Measurements from ENCODE around the gene BTBD16.

BTBD16 gene

DNA sequence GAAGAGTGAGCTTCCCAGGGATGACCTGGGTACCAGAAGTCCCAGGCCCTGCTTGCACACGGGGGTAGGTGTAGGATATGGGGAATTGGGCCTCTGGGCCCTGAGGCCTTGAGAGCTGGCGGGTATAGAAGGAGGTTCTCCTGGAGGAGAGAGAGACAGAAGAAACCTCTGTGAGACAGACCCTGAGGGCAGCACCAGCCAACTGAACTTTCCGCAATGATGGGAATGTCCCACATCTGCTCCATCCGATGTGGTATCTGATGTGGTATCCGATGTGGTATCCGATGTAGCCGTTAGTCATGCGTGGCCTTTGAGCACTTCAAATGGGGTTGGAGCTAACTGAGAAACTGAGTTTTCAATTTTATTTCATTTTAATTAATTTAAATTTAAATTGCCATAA, 72.8 kb downstream of the BTBD16 start:
- no peak for DNase-seq (ENCODE audit: low spot score)

DNA sequence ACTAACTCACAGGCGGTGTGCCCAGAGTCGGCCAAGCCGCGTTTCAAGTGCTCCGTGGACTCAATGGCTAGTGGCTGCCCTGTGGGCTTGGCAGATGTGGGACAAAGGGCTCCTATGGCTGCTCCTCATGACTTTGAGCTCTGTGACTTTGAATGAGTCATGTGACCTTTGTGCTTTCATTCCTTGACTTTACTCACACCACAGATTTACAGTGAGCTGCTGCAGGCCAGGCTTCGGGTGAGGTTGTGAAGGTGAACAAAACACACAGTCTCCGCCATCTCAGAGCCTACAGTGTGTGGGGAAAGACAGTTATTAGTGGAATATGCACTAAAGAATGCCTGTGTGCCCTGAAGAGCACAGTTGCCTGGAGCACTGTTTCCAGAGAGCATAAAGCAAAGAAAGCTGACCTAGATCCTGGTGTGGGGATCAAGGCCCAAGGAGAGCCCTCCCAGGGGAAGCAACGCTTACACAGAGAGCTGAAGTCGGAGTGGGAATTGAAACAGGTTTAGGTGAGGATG, 73.7 kb downstream of the BTBD16 start:
- DNase-seq (ENCODE audit: low spot score): no peak

DNA sequence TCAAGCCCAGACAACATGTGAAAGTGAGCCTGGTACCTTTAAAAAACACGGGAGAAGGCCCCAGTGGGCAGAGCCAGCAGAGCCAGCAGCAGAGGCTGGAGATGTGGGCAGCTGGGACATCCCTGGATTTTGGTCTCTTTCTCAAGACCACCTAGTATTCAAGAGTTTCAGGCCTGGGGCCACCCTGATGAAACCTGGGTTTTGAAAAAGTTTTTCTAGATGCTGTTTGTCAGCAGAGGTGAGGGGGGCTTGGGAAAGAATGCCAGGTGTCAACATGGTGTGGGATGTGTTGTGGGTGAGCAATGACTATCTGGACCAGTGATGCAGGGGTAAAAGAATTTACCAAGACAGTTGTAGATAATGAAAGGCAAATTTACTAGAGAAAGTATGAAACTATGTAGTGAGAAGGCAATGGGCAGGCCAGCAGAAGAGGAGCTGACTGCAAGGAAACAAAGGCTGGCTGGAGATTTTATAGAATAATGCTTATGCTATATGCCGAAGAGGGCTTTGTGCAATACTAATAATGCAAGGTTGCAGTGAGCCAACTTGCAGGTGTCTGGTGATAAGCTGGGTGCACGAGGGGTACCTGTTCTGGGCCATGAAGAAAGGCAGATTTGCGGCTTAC, 75.3 kb downstream of the BTBD16 start:
- no peak for DNase-seq (ENCODE audit: low spot score)

DNA sequence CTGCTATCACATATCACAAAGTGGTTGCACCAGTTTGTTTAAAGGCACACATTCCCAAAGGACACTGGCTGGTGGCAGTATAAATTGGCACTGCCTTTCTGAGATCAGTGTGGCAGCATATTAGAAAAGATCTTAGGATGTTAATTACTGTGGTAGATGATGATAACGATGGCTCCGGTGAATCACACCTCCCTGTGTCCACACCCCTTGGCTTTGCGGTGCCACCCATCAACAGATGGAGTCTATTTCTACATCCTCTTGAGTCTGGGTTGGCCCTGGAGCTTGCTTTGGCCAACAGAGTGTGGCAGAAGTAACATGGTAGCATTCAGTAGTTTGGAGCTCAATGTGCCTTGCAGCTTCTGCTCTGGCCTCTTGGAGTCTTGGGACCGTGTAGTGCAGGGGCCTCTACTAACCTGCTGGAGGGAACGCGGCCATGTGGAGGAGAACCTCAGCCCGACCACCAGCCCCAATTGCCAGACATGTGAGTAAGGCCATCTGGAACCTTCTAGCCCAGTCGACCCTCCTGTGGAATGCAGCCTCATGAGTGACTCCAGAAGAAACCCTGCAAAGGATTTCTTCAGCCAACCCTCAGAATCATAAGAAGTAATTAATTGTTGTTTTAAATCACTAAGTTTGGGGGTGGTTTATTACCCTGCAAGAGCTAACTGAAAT, 76.2 kb downstream of the BTBD16 start:
- DNase-seq (ENCODE audit: low spot score): no peak

DNA sequence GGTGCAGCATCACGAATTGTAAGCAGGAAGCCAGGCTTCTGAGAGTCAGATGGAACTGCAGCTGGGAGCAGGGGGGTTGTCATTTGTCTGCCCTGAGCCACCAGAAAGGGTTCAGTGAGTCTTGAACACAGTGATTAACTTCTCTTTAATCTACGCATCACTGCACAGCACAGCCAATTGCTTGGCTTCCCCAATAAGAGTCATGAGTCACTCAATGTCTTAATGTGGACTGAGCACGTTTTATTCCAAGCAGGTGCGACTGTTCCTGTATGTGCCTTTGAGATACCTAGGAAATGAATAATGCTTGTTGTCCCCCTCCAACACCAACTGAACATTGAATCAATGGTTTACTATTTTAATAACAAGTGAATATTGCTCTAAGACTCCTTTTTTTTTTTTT, 77.4 kb downstream of the BTBD16 start:
- DNase-seq (ENCODE audit: low spot score): no peak

DNA sequence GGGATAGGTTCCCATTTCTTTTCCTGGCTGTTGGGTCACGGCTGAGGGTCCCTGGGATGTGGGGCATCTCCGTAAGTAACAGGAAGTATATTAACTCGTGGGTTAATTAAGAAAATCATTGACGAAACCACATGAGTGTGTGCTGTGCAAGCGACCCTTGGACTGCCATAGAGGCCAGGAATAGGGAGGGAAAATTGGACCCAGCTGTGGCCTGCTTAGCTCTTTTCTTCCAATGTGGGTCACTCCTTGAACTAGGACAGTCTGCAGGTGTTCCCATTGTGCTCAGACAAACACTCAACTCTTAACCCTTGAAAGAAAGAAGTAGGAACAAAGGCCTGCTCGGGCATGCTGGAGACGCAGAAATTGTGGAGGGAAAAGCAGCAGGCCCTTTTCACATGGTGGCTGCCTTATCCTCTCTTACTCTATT, 77.9 kb downstream of the BTBD16 start:
- no peak for DNase-seq (ENCODE audit: low spot score)

DNA sequence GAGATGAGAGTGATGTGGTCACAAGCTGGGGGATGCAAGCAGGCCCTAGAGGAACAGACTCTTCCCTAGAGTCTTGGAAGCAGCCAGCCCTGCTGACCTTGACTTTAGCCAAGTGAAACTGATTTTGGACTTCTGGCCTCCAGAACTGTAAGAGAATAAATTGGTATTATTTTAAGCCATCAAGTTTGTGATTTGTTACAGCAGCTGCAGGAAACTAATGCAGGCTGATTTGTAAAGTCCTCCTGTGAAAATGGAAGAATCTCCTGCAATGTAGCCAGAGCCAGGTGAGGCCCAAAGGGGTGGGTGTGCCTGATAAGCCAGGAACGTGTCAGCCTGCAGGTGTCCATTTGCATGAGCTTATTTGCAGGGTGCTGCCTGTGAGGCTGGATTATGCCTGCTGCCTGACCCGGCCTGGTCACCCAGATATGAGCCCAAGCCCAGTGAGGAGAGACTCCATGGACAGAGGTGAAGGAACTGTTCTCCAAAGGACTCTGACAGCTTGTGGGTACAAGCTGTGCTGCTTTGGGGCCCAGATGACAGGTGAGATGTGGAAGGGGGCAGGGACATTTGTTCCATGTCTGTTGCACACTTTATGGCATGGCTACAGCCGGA, 78.8 kb downstream of the BTBD16 start:
- DNase-seq (ENCODE audit: low spot score): no peak

DNA sequence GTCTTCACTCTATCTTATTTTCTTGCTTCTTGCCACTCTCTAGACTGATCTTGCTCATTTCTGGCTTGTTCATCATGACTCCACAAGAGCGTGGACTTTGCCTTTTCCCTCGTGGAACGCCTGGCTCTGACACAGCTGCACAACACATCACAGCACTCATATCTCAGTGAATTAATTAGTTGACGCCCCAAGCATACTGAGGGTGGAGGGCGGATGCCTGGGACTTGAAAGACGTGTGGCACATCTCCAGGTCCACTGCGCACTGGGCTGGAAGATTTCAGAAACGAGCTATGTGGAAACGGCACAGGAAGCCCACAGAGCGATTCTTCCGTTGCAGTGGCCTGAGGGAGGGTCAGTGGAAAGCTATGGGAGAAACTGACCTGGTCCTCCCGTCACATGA, 79.8 kb downstream of the BTBD16 start:
- DNase-seq (ENCODE audit: low spot score): no peak

DNA sequence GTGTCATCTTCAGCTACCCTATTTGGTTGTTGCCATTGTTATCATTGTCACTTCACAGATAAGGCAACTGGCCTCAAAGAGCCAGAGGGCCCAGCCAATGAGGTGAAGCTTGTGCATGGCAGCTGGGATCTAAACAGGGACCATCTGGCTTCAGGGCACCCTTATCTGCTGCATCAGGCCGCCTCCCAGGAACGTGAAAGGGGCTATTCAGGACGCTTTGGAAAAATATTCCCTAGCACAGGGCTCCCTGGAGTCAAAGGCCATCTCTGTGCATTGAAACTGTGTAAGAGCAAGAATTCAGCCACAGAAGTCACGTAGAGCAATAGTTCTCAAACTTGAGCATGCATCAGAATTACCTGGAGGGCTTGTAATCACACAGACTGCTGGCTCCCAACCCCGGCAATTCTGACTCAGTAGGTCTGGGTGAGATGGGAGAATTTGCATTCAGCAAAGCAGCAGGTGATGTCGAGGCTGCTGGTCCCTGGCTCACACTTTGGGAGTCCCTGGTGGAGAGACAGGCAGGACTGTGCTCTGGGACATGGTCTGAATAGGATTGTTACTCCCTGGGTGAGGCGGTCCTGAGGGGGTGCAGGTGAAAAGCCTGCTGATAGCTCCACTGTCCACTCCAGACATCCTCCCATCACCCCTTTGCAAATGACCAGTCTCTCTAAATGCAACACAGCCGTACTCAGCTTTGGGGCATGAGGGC, 81.9 kb downstream of the BTBD16 start:
- no peak for DNase-seq (ENCODE audit: low spot score)

DNA sequence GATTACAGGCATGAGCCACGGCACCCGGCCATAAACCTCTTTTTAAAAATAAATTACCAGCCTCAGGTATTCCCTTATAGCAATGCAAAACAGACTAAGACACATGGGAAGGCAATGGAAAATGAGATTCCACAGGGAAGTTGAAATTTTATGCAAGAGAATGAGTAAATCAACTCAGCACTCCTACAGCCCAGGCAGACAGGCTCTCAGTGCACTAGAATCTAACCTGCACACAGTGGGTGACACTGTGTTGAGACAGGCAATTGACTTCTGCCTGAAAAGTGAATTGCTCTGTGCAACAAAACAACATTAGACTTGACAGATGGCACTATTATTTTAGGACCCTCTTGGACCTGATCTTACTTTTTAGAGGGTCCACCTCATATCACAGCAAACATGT, 83.3 kb downstream of the BTBD16 start:
- DNase-seq (ENCODE audit: low spot score): no peak

DNA sequence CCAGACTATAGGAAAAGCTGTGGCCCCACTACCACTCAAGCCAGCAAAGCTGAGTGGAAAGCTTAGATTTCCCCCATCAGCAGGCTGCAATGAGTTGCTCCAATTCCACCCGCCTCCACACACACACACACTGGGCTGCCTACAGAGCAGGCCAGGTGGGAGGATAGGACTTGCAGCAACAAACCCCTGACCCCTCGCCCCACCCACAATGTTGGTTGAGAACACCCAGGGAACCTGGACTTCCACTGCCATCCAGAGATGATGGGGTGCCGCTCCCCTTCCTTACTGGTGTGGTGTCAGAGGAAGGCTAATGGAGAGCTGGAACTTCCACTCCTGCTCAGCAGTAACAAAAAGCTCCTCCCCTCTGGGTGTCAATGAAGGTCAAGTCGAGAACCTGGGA, 86.6 kb downstream of the BTBD16 start:
- no peak for DNase-seq (ENCODE audit: low spot score)

DNA sequence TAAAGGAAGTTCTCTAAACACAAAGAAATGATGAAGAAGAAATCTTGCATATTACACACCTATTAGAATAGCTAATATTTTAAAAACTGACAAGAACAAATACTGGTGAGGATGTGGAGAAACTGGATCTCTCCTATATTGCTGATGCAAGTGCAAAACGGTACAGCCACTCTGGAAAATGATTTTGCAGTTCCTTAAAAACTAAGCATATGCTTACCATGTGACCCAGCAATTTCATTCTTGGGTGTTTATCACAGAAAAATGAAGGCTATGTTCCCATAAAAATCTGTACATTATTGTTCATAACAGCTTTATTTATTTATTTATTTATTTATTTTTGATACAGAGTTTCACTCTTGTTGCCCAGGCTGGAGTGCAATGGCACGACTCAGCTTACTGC, 88.5 kb downstream of the BTBD16 start:
- DNase-seq (ENCODE audit: low spot score): no peak

DNA sequence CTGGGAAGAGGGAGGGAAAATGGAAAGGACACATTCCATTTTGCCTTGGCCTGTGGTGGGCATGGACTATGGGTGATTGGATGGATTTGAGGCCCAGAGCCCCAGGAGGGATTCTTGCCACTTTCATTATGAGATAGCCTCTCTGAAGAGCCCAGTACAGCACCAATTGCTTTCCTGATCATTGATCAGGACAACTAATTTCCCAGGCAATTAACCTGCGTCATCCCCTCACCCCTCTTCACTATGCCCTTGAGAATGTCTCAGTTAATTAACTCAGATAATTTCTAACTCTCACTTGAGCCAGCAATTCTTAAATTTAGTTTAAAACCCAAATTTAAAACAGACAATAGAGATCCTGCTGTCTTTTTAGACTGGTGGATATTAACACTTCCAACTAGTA, 90.0 kb downstream of the BTBD16 start:
- DNase-seq (ENCODE audit: low spot score): no peak

DNA sequence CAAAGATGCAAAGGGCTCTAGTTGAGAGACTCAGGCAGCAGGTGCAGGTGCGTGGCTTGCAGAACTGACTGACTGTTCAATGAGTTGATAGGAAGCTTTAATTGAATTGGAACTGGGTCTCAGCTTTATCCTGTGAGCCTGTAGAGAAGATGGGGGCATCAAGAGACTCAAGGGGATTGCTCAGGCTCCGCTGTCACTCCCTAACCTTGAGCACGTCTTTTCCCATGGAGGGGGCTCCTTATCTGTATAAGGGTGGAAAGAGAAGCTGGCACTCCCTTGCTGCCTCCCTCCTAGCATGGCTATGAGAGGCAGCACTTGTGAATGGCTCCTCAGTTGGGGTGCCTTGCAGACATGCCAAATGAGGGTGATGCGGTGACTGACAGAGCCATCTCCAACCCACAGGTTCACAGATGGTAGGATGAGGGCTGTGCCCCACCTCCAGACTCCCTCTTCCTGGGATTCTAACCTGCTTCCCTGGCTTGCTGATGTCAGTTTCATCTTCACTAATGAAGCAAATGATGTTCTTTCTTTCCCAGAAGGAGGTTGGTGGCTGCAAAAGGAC, 91.0 kb downstream of the BTBD16 start:
- no peak for DNase-seq (ENCODE audit: low spot score)

DNA sequence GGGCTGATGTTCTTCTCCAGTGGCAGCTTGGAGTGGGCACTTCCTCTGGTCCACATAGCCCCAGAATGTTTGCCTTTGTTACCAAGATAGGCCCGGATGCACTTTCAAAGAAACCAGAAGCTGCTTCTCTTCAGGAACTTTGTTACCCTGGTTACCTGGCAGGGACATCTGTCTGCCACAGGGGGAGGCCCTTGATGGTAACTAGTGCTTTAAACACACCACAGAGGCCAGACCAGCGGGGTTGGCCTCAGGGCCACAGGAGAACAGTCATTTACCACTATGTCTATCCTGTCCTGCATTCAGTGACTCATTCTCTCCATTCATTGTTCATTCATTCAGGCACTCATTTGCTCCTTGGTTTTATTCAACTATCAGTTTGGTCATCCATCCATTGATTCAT, 91.5 kb downstream of the BTBD16 start:
- no peak for DNase-seq (ENCODE audit: low spot score)

DNA sequence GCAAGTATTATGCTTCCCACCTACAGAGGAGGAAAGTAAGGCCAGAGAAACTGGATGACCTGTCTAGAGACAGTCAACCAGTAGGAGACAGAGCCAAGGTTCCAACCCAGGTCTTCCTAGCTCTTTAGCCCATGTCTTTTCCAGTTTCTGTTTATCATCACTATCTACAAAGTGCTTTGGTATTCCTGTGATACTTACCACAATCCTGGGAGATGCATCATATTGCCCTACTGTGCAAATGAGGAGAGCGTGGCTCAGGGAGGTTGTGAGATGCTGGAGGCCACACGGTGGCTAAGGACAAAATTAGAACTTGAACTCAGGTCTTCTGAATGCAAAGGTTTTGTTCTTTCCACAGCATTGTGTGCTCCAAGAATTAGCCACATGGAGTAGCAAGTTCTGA, 92.2 kb downstream of the BTBD16 start:
- DNase-seq (ENCODE audit: low spot score): no peak

DNA sequence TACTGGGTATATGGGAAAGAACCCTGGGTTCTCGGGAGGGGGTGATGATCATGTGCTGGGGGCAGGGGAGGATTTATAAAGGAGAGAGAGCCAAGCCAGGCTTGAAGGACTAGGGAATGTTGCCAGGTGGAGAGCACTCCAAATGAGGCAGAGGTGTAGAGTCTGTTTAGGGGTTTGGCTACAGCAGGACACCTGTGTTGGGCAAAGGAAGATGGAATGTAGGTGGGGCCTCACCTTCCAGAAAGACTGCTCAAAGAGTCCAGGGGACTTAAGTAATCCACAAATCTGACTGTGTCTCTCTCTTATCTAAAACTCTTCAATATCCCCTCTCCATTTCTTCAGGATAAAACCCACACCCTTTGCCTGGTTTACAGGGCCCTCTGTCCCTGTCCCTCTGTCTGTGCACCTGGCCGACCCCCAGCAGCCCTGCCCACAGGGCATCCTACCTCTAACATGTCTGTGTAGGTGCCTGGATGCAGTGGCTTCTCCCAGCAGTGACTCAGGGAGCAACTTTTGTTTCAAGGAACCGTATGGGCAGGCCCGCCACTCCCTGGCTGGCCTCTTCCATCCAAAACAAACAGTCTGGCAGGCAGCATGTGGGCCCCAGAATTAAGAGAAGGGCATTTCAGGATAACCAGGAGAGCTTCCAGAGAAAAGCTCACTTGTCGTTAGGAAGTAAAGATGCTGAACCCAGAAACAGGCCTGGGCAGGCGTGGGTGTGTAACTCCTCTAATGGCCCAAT, 92.8 kb downstream of the BTBD16 start:
- no peak for DNase-seq (ENCODE audit: low spot score)

DNA sequence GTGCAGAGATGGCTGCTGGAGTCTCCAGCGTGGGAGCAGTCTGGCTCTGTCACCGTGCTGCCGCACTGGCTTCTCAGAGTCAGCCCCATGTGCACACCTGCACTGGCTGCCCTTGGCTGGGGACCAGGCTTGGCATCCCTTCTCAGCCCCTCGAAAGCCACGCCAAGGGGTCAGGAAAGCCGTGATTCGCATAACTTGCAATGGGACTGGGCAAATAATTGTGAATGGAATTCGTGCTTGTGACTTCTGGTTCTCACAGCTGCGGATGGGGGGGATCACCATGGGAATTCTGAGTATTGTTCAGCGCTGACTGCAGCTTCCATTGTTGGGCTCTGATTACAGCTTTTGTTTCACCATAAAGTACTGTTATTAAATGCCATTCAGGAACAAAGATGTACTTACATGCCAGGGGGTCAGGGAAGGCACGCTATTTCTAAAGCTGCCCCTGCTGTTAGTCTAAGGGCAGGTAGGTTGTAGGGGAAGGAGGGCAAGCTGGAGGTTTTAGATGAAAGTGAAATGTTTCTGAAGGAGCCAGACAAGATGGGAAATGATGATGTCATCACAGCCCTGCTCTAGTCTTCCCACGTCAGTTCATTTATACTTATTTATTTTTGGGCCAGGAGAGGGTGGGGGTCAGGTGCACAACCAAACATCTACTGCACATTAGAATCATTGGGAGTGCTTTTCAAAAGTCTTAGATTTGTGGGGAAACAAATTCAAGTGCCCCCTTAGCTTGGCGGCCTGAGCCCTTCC, 97.6 kb downstream of the BTBD16 start:
- no peak for DNase-seq (ENCODE audit: low spot score)

DNA sequence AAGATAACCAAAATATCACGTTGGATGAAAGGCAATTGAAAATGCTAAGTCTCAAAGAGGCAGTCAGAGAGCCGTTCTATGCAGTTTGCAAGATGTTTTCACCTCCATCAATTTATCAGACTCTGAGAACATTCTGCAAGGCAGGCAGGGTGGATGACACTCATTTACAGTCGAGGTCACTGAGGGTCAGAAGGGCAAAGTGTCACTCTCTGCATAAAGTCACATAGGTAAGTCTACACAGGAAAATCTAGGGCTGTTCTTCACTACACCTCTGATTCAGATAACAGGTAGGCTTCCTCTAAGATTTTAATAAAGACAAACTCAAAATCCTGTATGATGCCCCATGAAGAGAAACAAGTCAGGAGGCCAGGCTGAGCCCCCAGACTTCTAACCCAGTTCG, 102.0 kb downstream of the BTBD16 start:
- DNase-seq (ENCODE audit: low spot score): no peak

DNA sequence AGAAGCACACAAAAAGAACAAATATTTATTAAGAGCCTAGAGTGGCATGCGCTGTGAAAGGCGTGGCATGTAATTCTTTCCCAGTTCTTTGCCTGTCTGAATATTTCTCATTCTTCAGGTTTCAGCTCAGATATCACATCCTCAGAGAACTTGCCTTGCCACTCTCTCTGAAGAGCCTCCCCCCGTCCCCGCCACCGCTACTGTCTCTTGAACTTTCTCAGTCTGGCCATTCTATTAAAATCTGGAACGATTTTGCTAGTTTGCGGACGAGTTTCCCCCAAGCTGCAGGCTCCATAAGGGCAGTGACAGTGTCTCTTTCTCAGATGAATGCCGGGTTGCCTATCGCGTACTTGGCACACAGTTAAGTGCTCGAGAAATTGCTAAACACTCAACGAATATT, 102.6 kb downstream of the BTBD16 start:
- no peak for DNase-seq (ENCODE audit: low spot score)

DNA sequence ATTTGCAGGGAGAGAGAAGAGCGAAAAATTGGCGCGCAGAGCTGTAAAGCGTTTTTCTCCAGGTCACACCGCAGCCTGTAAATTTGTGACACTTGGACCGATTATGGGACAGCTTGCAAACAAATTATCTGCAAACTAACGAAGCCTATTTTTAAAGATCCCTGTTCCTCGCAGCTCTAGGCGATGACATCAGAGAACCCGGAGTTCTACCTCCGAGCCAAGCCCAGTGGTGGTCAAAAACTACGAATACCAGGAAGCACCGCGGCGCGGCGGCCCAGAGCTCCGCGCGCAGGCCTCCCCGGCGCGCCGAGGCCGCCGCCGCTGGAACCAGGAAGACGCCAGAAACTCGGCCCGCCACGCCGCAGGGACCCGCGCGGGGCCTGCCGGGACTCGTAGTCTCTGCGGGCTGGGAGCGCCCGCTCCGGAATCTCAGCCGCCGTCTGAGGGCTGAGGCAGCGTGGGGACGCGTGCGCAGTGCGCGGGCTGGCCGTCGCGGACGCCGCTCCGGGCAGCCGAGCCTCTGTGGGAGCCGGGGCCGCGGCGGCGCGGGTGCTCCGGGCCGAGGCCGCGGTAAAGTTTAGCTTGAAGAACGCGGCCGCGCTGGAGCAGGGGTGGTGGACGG, 103.3 kb downstream of the BTBD16 start, which contains the start of gene PLEKHA1:
Gene PLEKHA1, plus strand, starts transcription at position 472 of the 622 bp plus-strand sequence. CDS start 18,493 bp downstream, outside the sequence.
- DNase-seq (ENCODE audit: low spot score): peak; percentile 88

All from activated CD4-positive, alpha-beta T cell treated with anti-CD3 and anti-CD28 coated beads, Interleukin-2, Interleukin-4, amounts not matched to agents 100 ng/mL and 50 ng/mL, durations not matched to agents 16 hours and 8 hours (primary cell).